Common myeloid progenitor, CD34-positive (primary cell): ENCODE data around the gene MLXIP.

Source experiments
- CTCF ChIA-PET: fragments of 350-600 bp; sonication (Branson Sonifier 250); formaldehyde crosslinking; loops from one replicate; lab custom pipeline; 2021; ENCODE audit warnings: antibody characterized with exemption; lab: Charles Lee
- POLR2A ChIA-PET: fragments of 350-600 bp; sonication (Branson Sonifier 250); formaldehyde crosslinking; loops from one replicate; lab custom pipeline; 2021; ENCODE audit warnings: antibody characterized with exemption; lab: Charles Lee
- DNase-seq, 3 donors: peaks; one replicate each; pipeline versions ENCODE4 v3.0.0 to v3.0.0-alpha.2; 2013
- H3K27ac ChIP-seq, 2 experiments: 1 replicate in 1 of 2; 2 replicates in 1 of 2; pipeline ENCODE4 v1.7.0; 2013; ENCODE audit warnings: inconsistent platforms in 2 of 2, low read length in 2 of 2, mild to moderate bottlenecking in 2 of 2, low read depth in 1 of 2, moderate library complexity in 1 of 2; ENCODE audit not compliant: severe bottlenecking in 2 of 2, insufficient read depth in 1 of 2, poor library complexity in 1 of 2
- H3K27me3 ChIP-seq, 5 experiments: replicated peaks in 2 of 5; 1 replicate in 3 of 5; 2 replicates in 2 of 5; pipeline versions ENCODE4 v1.6.1 to v1.7.0; 2013; ENCODE audit warnings: low read length in 4 of 5, mild to moderate bottlenecking in 2 of 5, moderate library complexity in 2 of 5, inconsistent platforms in 1 of 5; ENCODE audit not compliant: insufficient read depth in 5 of 5, control insufficient read depth in 4 of 5
- H3K36me3 ChIP-seq, 4 experiments: 1 replicate in 2 of 4; 2 replicates in 2 of 4; pipeline versions ENCODE4 v1.6.1 to v1.7.0; 2013; ENCODE audit warnings: low read length in 3 of 4, control low read depth in 1 of 4, mild to moderate bottlenecking in 1 of 4; ENCODE audit not compliant: control insufficient read depth in 4 of 4, insufficient read depth in 4 of 4
- H3K4me1 ChIP-seq, 4 experiments: 1 replicate in 3 of 4; 2 replicates in 1 of 4; pipeline versions ENCODE4 v1.6.1 to v1.7.1; 2013; ENCODE audit warnings: low read length in 3 of 4, mild to moderate bottlenecking in 3 of 4, control low read depth in 1 of 4, inconsistent platforms in 1 of 4, moderate library complexity in 1 of 4; ENCODE audit not compliant: control insufficient read depth in 4 of 4, insufficient read depth in 4 of 4; ENCODE audit errors: control extremely low read depth in 1 of 4
- H3K4me3 ChIP-seq, 7 experiments: 1 replicate in 4 of 7; 2 replicates in 3 of 7; pipeline versions ENCODE4 v1.5.1 to v1.7.0; 2013; ENCODE audit warnings: mild to moderate bottlenecking in 7 of 7, low read length in 6 of 7, moderate library complexity in 6 of 7, inconsistent platforms in 2 of 7, low read depth in 2 of 7, control low read depth in 1 of 7; ENCODE audit not compliant: insufficient read depth in 4 of 7, control insufficient read depth in 1 of 7; ENCODE audit errors: extremely low read depth in 1 of 7
- H3K9me3 ChIP-seq, 5 experiments: 1 replicate in 4 of 5; 2 replicates in 1 of 5; pipeline versions ENCODE4 v1.6.1 to v1.7.1; 2013; ENCODE audit warnings: low read length in 4 of 5, mild to moderate bottlenecking in 2 of 5, inconsistent platforms in 1 of 5, low read depth in 1 of 5, moderate library complexity in 1 of 5; ENCODE audit not compliant: control insufficient read depth in 4 of 5, insufficient read depth in 2 of 5; ENCODE audit errors: control extremely low read depth in 1 of 5
- WGBS: methylation state at CpG from one replicate; pipeline ENCODE4 v1.1.5; 2013; ENCODE audit not compliant: insufficient coverage; 5-methylcytosine and 5-hydroxymethylcytosine counted together

MLXIP gene

DNA sequence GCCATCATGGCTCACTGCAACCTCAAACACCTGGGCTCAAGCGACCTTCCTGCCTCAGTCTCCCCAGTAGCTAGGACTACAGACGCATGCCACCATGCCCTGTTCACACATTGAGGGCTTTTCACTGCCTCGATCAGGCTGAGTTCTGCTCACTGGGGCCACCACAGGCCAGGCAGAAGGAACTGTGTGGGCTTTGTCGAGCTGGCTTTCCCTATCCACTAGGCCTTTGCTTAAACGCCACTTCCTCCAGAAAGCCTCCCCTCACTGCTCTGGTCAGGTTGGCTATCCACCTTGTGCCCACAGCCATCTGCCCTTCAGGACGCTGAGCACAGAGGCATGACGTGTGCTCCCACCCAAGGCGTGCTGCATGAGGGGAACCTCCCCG lies 45.2 kb downstream of the MLXIP start:
- CTCF ChIA-PET = interaction anchor here (0.6 to 9.0 kb wide), 22 partner anchors 9 to 207 kb away, joined by 3 to 120 read pairs (median 8); no protein-coding TSS in a partner anchor
- no peak overlapping the region for H3K4me3 ChIP-seq
- peaks cover 0 to 34% (median 18%) of the 10 kb centered on the region in 4 experiments for H3K36me3 ChIP-seq
- no peaks in the 10 kb centered on the region for H3K9me3 ChIP-seq
- POLR2A ChIA-PET = interaction anchor here (1.1 kb wide), 1 partner anchor 69 kb away, joined by 4 read pairs; no protein-coding TSS in a partner anchor
- H3K27me3 ChIP-seq = no peaks in the 10 kb centered on the region
- peaks cover 0 to 22% (median 15%) of the 10 kb centered on the region in 4 experiments for H3K4me1 ChIP-seq
- H3K27ac ChIP-seq = peak overlapping the region in 1 of 2 experiments; percentile 31
- WGBS = 94% methylated on average over 5 of the region's 9 CpGs
- DNase-seq = no peak

DNA sequence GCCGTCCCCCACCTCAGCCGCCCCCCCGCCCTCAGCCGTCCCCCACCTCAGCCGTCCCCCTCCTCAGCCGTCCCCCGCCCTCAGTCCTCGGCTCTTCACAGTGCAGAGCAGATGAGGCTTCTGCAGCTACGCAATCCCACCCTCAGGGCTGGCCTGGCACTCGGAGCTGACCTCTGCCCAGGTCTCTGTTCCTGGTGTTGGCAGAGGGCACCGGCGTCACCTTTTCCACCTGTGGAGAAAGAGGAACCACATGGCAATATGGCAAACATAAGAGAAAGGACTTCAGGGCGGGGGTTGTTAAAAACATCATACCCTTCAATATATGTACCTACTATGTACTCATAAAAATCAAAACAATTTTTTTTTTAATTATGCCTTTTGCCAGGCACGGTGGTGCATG lies 45.8 kb downstream of the MLXIP start:
- no peak for DNase-seq
- Histone ChIP-seq H3K4me1 (peaks cover 0 to 22% (median 15%) of the 10 kb centered on the region in 4 experiments), H3K36me3 (peaks cover 0 to 40% (median 23%) of the 10 kb centered on the region in 4 experiments), H3K27ac (no peak overlapping the region), H3K27me3 (no peaks in the 10 kb centered on the region), H3K4me3 (no peak overlapping the region), H3K9me3 (no peaks in the 10 kb centered on the region)
- ChIA-PET CTCF (interaction anchor here (1.0 to 9.0 kb wide), 13 partner anchors 18 to 199 kb away, joined by 4 to 120 read pairs (median 21); no protein-coding TSS in a partner anchor), POLR2A (interaction anchor here (1.1 kb wide), 1 partner anchor 70 kb away, joined by 4 read pairs; no protein-coding TSS in a partner anchor)
- WGBS = 91% methylated on average over 4 of the region's 14 CpGs

GRCh38 chr12:122125452-122126341 lies 47.1 kb downstream of the MLXIP start:
- Histone ChIP-seq H3K36me3 (peaks cover 2 to 50% (median 34%) of the 10 kb centered on the region in 4 experiments), H3K27me3 (no peaks in the 10 kb centered on the region), H3K27ac (no peak overlapping the region), H3K9me3 (no peaks in the 10 kb centered on the region), H3K4me3 (no peak overlapping the region), H3K4me1 (peaks cover 0 to 22% (median 15%) of the 10 kb centered on the region in 4 experiments)
- WGBS = 83% methylated on average over 13 of the region's 13 CpGs
- ChIA-PET CTCF (interaction anchor here (0.9 to 9.0 kb wide), 7 partner anchors 14 to 70 kb away, joined by 3 to 120 read pairs (median 27); no protein-coding TSS in a partner anchor), POLR2A (no interaction called here)
- DNase-seq = peak in 2 of 3 donors; percentile 37 to 47

- peaks cover 0 to 21% (median 15%) of the 10 kb centered on the region in 4 experiments for H3K4me1 ChIP-seq
- no peaks in the 10 kb centered on the region for H3K9me3 ChIP-seq
- ChIA-PET POLR2A (no interaction called here), CTCF (interaction anchor here (0.9 to 9.0 kb wide), 5 partner anchors 15 to 70 kb away, joined by 3 to 120 read pairs (median 3); no protein-coding TSS in a partner anchor)
- peaks cover 3 to 55% (median 39%) of the 10 kb centered on the region in 4 experiments for H3K36me3 ChIP-seq
- DNase-seq = no peak
- 97% methylated on average over 6 of the region's 7 CpGs for WGBS
- H3K27me3 ChIP-seq = no peaks in the 10 kb centered on the region
- no peak overlapping the region for H3K4me3 ChIP-seq
- H3K27ac ChIP-seq = no peak overlapping the region
These were observed 47.7 kb downstream of the MLXIP start for GRCh38 chr12:122126342-122126635.

- Histone ChIP-seq H3K27me3 (no peaks in the 10 kb centered on the region), H3K27ac (no peak overlapping the region), H3K4me3 (no peak overlapping the region), H3K4me1 (peaks cover 0 to 14% (median 8%) of the 10 kb centered on the region in 4 experiments), H3K36me3 (peaks cover 3 to 56% (median 43%) of the 10 kb centered on the region in 4 experiments), H3K9me3 (no peaks in the 10 kb centered on the region)
- 91% methylated on average over 14 of the region's 15 CpGs for WGBS
- ChIA-PET CTCF (interaction anchor here (0.9 to 9.0 kb wide), 7 partner anchors 16 to 72 kb away, joined by 3 to 120 read pairs (median 3); no protein-coding TSS in a partner anchor), POLR2A (interaction anchor here (0.7 kb wide), 1 partner anchor 105 kb away, joined by 3 read pairs; the partner anchor contains the start of gene BCL7A)
- no peak for DNase-seq
These were observed 48.4 kb downstream of the MLXIP start for GRCh38 chr12:122126713-122127597.

- Histone ChIP-seq H3K9me3 (no peaks in the 10 kb centered on the region), H3K36me3 (peaks cover 3 to 64% (median 51%) of the 10 kb centered on the region in 4 experiments), H3K4me1 (peaks cover 0 to 12% (median 6%) of the 10 kb centered on the region in 4 experiments), H3K27me3 (no peaks in the 10 kb centered on the region), H3K4me3 (no peak overlapping the region), H3K27ac (no peak overlapping the region)
- no peak for DNase-seq
- 90% methylated on average over 12 of the region's 13 CpGs for WGBS
- POLR2A ChIA-PET = interaction anchor here (0.7 kb wide), 1 partner anchor 106 kb away, joined by 3 read pairs; the partner anchor contains the start of gene BCL7A
- CTCF ChIA-PET = interaction anchor here (1.1 to 4.2 kb wide), 3 partner anchors 65 to 73 kb away, joined by 3 to 27 read pairs (median 3); no protein-coding TSS in a partner anchor
These were observed 49.3 kb downstream of the MLXIP start for GRCh38 chr12:122127839-122128238.
